ENCODE results near the gene KRT72.

KRT72 gene

GRCh38 chr12:52629281-52630007 is 28.2 kb upstream of the KRT72 start:
- no peak for DNase-seq

- no peak for DNase-seq
Measured at GRCh38 chr12:52628841-52629240, 27.6 kb upstream of the KRT72 start.

GRCh38 chr12:52628111-52628507 is 26.8 kb upstream of the KRT72 start:
- no peak for DNase-seq

GRCh38 chr12:52627395-52628110 is 26.3 kb upstream of the KRT72 start:
- no peak for DNase-seq

- no peak for DNase-seq
Measured at GRCh38 chr12:52622349-52622748, 21.1 kb upstream of the KRT72 start.

GRCh38 chr12:52618866-52619265 is 17.6 kb upstream of the KRT72 start:
- no peak for DNase-seq

GRCh38 chr12:52618216-52618615 is 17.0 kb upstream of the KRT72 start, which contains the start of gene KRT73:
Gene KRT73, minus strand, starts transcription at chr12:52618559. Its CDS starts 35 bp downstream, at chr12:52618524.
- no peak for DNase-seq

GRCh38 chr12:52617403-52617785 is 16.1 kb upstream of the KRT72 start:
- DNase-seq: no peak

GRCh38 chr12:52616680-52617402 is 15.6 kb upstream of the KRT72 start:
- no peak for DNase-seq

GRCh38 chr12:52615912-52616311 is 14.6 kb upstream of the KRT72 start:
- DNase-seq: no peak

GRCh38 chr12:52615208-52615868 is 14.1 kb upstream of the KRT72 start:
- DNase-seq: peak; percentile 6

GRCh38 chr12:52614381-52615207 is 13.3 kb upstream of the KRT72 start:
- DNase-seq: no peak

- no peak for DNase-seq
Measured at GRCh38 chr12:52613384-52614030, 12.2 kb upstream of the KRT72 start.

GRCh38 chr12:52612431-52613383 is 11.4 kb upstream of the KRT72 start:
- no peak for DNase-seq

- no peak for DNase-seq
Measured at GRCh38 chr12:52611080-52611468, 9.8 kb upstream of the KRT72 start.

GRCh38 chr12:52608826-52609630 is 7.8 kb upstream of the KRT72 start:
- DNase-seq: no peak

- no peak for DNase-seq
Measured at GRCh38 chr12:52608161-52608560, 6.9 kb upstream of the KRT72 start.

- DNase-seq: no peak
Measured at GRCh38 chr12:52607314-52607713, 6.1 kb upstream of the KRT72 start.

- no peak for DNase-seq
Measured at GRCh38 chr12:52606581-52607218, 5.4 kb upstream of the KRT72 start.

All from OCI-M1 (cell line).